RWPE1 (cell line): Measurements from ENCODE around the gene DACH1.

Source experiments
- CTCF ChIA-PET: fragments of 350-600 bp; sonication (Branson Sonifier 250); formaldehyde crosslinking; extraction: SDS; loops from one replicate; lab custom pipeline; 2021; lab: Yijun Ruan, JAX
- POLR2A ChIA-PET: fragments of 400-600 bp; formaldehyde crosslinking; extraction: SDS; loops from one replicate; lab custom pipeline; 2020; ENCODE audit warnings: antibody characterized with exemption; ENCODE audit not compliant: low non-redundant PET; lab: Yijun Ruan, JAX
- DNase-seq: peaks from one replicate; pipeline ENCODE4 v3.0.0; 2012; ENCODE audit warnings: low spot score
- H3K27ac ChIP-seq: fragments of 450-650 bp; 2 replicates; pipeline ENCODE4 v1.5.1; 2017
- TF ChIP-seq, protein P1 (sequence below): fragments of 450-650 bp; conservative IDR thresholded peaks from 2 replicates; pipeline ENCODE4 v1.5.1; 2017; ENCODE audit warnings: low read depth, mild to moderate bottlenecking

The DACH1 gene

GRCh38 chr13:71459708-71460107 is 407.3 kb downstream of the DACH1 start:
- POLR2A ChIA-PET = no interaction called here

GRCh38 chr13:71457645-71458044 is 409.4 kb downstream of the DACH1 start:
- POLR2A ChIA-PET = no interaction called here
- TF ChIP-seq, protein P1, sequence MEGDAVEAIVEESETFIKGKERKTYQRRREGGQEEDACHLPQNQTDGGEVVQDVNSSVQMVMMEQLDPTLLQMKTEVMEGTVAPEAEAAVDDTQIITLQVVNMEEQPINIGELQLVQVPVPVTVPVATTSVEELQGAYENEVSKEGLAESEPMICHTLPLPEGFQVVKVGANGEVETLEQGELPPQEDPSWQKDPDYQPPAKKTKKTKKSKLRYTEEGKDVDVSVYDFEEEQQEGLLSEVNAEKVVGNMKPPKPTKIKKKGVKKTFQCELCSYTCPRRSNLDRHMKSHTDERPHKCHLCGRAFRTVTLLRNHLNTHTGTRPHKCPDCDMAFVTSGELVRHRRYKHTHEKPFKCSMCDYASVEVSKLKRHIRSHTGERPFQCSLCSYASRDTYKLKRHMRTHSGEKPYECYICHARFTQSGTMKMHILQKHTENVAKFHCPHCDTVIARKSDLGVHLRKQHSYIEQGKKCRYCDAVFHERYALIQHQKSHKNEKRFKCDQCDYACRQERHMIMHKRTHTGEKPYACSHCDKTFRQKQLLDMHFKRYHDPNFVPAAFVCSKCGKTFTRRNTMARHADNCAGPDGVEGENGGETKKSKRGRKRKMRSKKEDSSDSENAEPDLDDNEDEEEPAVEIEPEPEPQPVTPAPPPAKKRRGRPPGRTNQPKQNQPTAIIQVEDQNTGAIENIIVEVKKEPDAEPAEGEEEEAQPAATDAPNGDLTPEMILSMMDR = no peak
- CTCF ChIA-PET = no interaction called here
- DNase-seq = no peak
- no peak overlapping the region for H3K27ac ChIP-seq

More at GRCh38 chr13:71459708-71460107, 407.3 kb downstream of the DACH1 start:
- no peak overlapping the region for H3K27ac ChIP-seq
- DNase-seq = no peak
- TF ChIP-seq, protein P1 = no peak
- CTCF ChIA-PET = no interaction called here

DNA sequence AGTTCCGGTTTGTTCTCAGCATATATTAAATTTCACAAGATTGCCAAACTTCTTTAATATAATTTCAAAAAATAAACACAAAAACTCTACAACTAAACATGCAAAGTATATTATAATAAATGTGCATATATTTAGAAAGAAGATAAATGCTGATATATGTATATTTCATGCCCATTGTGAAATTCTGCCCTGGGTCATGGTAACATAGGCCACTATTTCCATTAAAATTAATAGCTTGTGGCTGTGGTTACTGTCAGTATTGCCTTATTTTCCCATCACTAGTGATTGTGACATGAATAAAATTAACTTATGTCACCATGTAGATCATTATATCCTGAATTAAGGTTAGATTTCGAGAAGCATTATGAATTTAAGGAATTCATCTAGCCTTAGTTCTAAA is 410.9 kb downstream of the DACH1 start:
- DNase-seq = no peak
- ChIA-PET POLR2A (no interaction called here), CTCF (no interaction called here)
- TF ChIP-seq, protein P1 = no peak
- no peak overlapping the region for H3K27ac ChIP-seq

- DNase-seq = no peak
- TF ChIP-seq, protein P1 = no peak
- no peak overlapping the region for H3K27ac ChIP-seq
- ChIA-PET CTCF (no interaction called here), POLR2A (no interaction called here)
Observed at GRCh38 chr13:71454509-71454908, 412.5 kb downstream of the DACH1 start.

DNA sequence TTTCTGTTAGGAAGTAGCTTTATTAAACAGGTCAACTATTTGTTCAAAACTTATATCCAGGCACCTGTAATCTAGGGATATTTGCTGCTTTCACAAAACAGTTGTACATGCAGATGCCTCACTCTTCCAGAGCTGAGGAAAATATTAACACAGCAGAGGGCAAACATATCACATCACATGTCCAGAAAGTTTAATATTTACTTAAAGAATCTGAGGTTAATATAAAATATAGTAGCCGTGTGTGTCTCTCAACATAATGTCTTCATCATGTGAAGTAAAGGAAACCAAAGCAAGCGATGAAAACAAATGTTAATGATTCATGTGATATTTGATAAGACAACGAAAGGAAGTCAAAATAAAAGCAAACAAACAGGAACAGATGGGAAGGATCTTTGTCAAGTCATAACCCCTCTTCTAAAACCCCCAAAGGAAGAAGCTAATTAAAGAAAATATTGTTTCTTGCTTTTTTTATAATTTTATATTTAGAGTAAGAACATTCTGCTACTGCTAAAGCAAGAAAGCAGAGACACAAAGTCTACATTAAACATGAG is 418.8 kb downstream of the DACH1 start:
- TF ChIP-seq, protein P1 = no peak
- CTCF ChIA-PET = no interaction called here

GRCh38 chr13:71437704-71438103 is 429.3 kb downstream of the DACH1 start:
- H3K27ac ChIP-seq = no peak overlapping the region
- TF ChIP-seq, protein P1 = no peak
- ChIA-PET CTCF (interaction anchor here (0.7 to 1.5 kb wide), 2 partner anchors 29 to 71 kb away, joined by 3 read pairs; no protein-coding TSS in a partner anchor), POLR2A (no interaction called here)
- DNase-seq = no peak

More for the DNA sequence above, 418.8 kb downstream of the DACH1 start:
- POLR2A ChIA-PET = no interaction called here
- no peak overlapping the region for H3K27ac ChIP-seq
- DNase-seq = no peak
